SU-DHL-6 (cell line): Measurements from ENCODE around the gene SHF.

Source experiments
- H2AFZ ChIP-seq: fragments of 200-600 bp; sonication (generic); 2 replicates; pipeline ENCODE4 v1.6.1; 2014; ENCODE audit warnings: low read depth, mild to moderate bottlenecking, moderate library complexity, mixed read lengths, antibody characterized with exemption, low read length; ENCODE audit not compliant: severe bottlenecking
- H3F3A ChIP-seq: fragments of 200-600 bp; shearing (Covaris generic); 2 replicates; pipeline ENCODE4 v1.6.0; 2016; ENCODE audit warnings: antibody characterized with exemption, mild to moderate bottlenecking; ENCODE audit not compliant: insufficient read depth
- H3K27ac ChIP-seq: fragments of 200-600 bp; sonication (generic); 2 replicates; pipeline ENCODE4 v1.5.1; 2016; ENCODE audit warnings: low read depth, mild to moderate bottlenecking, low read length, moderate library complexity, mixed read lengths
- H3K27me3 ChIP-seq: fragments of 200-600 bp; sonication (generic), shearing (Covaris generic); 2 replicates; pipeline ENCODE4 v1.6.0; 2014; ENCODE audit warnings: mild to moderate bottlenecking, low read length
- H3K36me3 ChIP-seq: fragments of 200-600 bp; sonication (generic); 2 replicates; pipeline ENCODE4 v1.6.1; 2014; ENCODE audit warnings: mild to moderate bottlenecking, low read length, mixed read lengths
- H3K4me2 ChIP-seq: fragments of 300-600, 200-600 bp; shearing (Covaris generic), sonication (generic); 2 replicates; pipeline ENCODE4 v1.6.0; 2014; ENCODE audit warnings: low read length, low read depth, mild to moderate bottlenecking; ENCODE audit not compliant: poor library complexity, severe bottlenecking
- H3K4me3 ChIP-seq: fragments of 200-600 bp; sonication (generic); 2 replicates; pipeline ENCODE4 v1.5.1; 2014; ENCODE audit warnings: antibody characterized with exemption, low read length, mild to moderate bottlenecking, mixed read lengths; ENCODE audit not compliant: insufficient read depth, poor library complexity, severe bottlenecking
- H3K79me2 ChIP-seq: fragments of 200-600 bp; sonication (generic); 2 replicates; pipeline ENCODE4 v1.6.1; 2014; ENCODE audit warnings: mild to moderate bottlenecking, low read length, moderate library complexity; ENCODE audit not compliant: insufficient read depth
- H3K9ac ChIP-seq: fragments of 200-600 bp; sonication (generic); 2 replicates; pipeline ENCODE4 v1.7.0; 2014; ENCODE audit warnings: mild to moderate bottlenecking, low read length
- H3K9me2 ChIP-seq: fragments of 200-600 bp; sonication (generic); replicated peaks from 2 replicates; pipeline ENCODE4 v1.6.1; 2014; ENCODE audit warnings: low read length; ENCODE audit not compliant: insufficient read depth
- H3K9me3 ChIP-seq: fragments of 200-600 bp; sonication (generic); 2 replicates; pipeline ENCODE4 v1.6.1; 2014; ENCODE audit warnings: low read length, mixed read lengths; ENCODE audit not compliant: insufficient read depth
- H4K20me1 ChIP-seq: fragments of 200-600 bp; sonication (generic); 2 replicates; pipeline ENCODE4 v1.6.1; 2014; ENCODE audit warnings: low read depth, mild to moderate bottlenecking, antibody characterized with exemption, low read length, moderate library complexity, mixed read lengths
- EZH2phosphoT487 ChIP-seq: fragments of 200-600 bp; sonication (generic), shearing (Covaris generic); conservative IDR thresholded peaks from 2 replicates; pipeline ENCODE4 v1.6.1; 2018; ENCODE audit warnings: mild to moderate bottlenecking, antibody characterized with exemption, low read length, moderate library complexity, mixed read lengths
- TF ChIP-seq, protein P1 (sequence below): fragments of 200-600 bp; sonication (generic); IDR thresholded peaks from one replicate; pipeline ENCODE4 v1.5.1; 2017; ENCODE audit warnings: antibody characterized with exemption, mild to moderate bottlenecking, low read length, moderate library complexity; ENCODE audit not compliant: insufficient read depth, poor library complexity, severe bottlenecking

SHF gene

DNA sequence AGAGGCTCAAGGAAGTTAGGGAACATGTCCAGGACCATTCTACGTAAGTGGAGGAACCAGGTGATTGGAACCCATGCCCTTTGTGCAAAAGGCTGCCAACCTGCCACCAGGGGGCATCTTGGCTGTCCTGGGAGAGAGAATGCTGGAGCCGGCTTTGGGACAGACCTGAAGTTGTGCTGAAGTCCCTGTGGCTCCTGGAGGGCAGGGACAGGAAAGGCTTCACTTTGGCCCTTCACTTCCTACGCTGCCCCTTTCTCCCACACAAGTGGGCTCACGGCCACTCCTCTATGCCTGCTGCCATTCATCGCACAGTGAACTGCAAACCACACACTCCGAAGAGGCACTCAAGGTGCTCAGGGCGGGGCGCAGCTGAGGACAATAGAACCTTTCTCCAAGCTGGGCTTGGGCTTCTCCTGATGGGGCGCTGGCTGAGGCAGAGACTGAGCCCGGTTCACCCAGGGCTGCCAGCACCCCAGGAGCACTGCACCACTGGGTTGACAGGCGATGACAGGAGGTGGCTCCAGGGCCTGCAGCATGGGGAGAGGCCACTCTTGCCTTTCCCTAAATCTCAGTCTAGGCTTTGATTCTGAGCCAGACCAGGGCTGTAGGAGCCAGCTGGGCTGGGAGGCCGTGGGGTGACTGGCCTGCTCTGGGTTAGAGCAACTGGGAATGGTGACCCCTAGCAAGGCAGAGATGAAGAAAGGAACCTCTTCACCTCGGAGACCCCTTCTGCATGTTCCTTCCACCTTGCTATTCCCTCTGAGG, 8.4 kb downstream of the SHF start:
- Histone ChIP-seq H3K9ac (no peak overlapping the region), H3K27ac (no peak overlapping the region)

DNA sequence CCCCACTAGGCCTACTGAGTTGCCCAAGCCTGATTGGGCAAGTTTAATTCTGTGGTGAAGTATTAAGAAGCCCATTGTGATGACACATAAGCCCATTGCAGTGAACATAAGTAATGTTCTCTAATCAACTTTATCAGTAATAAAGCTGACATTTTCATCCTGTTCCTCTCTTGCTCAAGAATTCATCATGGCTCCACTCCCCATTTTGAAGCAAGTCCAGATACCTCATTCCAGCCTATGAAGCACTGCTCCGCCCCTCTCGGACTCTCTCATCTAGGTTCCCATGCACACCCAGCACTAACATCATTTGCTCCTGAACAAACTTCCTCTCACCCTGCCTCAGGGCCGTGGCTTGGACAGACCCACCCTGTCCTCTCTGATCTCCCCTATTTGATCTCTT, 10.5 kb downstream of the SHF start:
- Histone ChIP-seq H4K20me1 (no peaks in the 10 kb centered on the region), H3K79me2 (no peaks in the 10 kb centered on the region), H3K4me2 (no peak overlapping the region), H3K9me3 (no peaks in the 10 kb centered on the region), H2AFZ (no peak overlapping the region), H3K9ac (no peak overlapping the region), H3K36me3 (no peaks in the 10 kb centered on the region), H3K4me3 (no peak overlapping the region), H3F3A (no peaks in the 10 kb centered on the region), H3K9me2 (no peaks in the 10 kb centered on the region), H3K27me3 (no peaks in the 10 kb centered on the region), H3K27ac (no peak overlapping the region)
- TF ChIP-seq EZH2phosphoT487, result no peak
- TF ChIP-seq, protein P1, sequence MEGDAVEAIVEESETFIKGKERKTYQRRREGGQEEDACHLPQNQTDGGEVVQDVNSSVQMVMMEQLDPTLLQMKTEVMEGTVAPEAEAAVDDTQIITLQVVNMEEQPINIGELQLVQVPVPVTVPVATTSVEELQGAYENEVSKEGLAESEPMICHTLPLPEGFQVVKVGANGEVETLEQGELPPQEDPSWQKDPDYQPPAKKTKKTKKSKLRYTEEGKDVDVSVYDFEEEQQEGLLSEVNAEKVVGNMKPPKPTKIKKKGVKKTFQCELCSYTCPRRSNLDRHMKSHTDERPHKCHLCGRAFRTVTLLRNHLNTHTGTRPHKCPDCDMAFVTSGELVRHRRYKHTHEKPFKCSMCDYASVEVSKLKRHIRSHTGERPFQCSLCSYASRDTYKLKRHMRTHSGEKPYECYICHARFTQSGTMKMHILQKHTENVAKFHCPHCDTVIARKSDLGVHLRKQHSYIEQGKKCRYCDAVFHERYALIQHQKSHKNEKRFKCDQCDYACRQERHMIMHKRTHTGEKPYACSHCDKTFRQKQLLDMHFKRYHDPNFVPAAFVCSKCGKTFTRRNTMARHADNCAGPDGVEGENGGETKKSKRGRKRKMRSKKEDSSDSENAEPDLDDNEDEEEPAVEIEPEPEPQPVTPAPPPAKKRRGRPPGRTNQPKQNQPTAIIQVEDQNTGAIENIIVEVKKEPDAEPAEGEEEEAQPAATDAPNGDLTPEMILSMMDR, result no peak

More for the DNA sequence above, 8.4 kb downstream of the SHF start:
- H3K36me3 ChIP-seq, result no peaks in the 10 kb centered on the region
- H3K9me3 ChIP-seq, result no peaks in the 10 kb centered on the region
- H3K4me2 ChIP-seq, result no peak overlapping the region
- no peaks in the 10 kb centered on the region for H3K27me3 ChIP-seq
- H3K9me2 ChIP-seq, result no peaks in the 10 kb centered on the region
- H4K20me1 ChIP-seq, result no peaks in the 10 kb centered on the region
- TF ChIP-seq, protein P1, result peak; percentile 60
- no peak for TF ChIP-seq EZH2phosphoT487
- H3F3A ChIP-seq, result no peaks in the 10 kb centered on the region
- no peak overlapping the region for H3K4me3 ChIP-seq
- no peaks in the 10 kb centered on the region for H3K79me2 ChIP-seq
- no peak overlapping the region for H2AFZ ChIP-seq

DNA sequence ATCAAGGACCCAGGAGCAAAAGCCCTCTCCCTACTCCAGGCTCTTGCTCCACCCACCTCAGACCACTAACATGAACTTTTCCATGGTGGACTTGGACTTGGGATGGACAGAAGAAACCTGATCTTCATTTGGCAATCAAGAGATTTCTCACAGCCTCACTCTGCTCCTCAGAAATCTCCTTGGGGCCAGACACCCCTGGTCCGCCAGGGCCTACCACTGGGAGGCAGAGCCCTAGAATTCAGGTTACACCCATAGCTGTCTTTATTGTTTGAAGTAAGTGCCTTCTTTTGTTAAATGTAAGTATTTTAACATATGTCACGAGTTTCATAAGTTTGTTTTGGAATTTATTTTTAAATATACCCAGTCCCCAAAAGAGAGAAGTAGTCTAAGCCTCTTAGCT, 13.2 kb downstream of the SHF start:
- Histone ChIP-seq H3K9me2 (no peaks in the 10 kb centered on the region), H3K9ac (no peak overlapping the region), H3K4me3 (no peak overlapping the region), H3K79me2 (no peaks in the 10 kb centered on the region), H3K27ac (no peak overlapping the region), H3F3A (no peaks in the 10 kb centered on the region), H2AFZ (no peak overlapping the region), H3K9me3 (no peaks in the 10 kb centered on the region), H3K36me3 (no peaks in the 10 kb centered on the region), H3K27me3 (no peaks in the 10 kb centered on the region), H4K20me1 (no peaks in the 10 kb centered on the region), H3K4me2 (no peak overlapping the region)
- TF ChIP-seq, protein P1, result no peak
- no peak for TF ChIP-seq EZH2phosphoT487
